ENCODE measurements around the gene TWNK. TPM values are rescaled to one million over a fixed set of nuclear protein-coding genes. Genes with fewer than 3 reads are reported as not detected.
A peak's percentile ranks its signal among the peaks of the same experiment; 100 is the strongest.

Gene TWNK
- total and polyA plus RNA-seq, 11 donors = 4.7 to 9.5 (median 5.8) TPM

GRCh38 chr10:101000915-101001658 lies 13.7 kb downstream of the TWNK start:
- Histone ChIP-seq H3K27me3 (no peaks in the 10 kb centered on the region), H3K36me3 (peaks cover 4 to 39% (median 37%) of the 10 kb centered on the region in 9 donors), H3K4me3 (peak overlapping the region; percentile 62 to 99 (median 89)), H3K27ac (peak overlapping the region; percentile 93 to 100 (median 100)), H3K4me1 (peaks cover 8 to 84% (median 57%) of the 10 kb centered on the region in 12 donors), H3K9me3 (no peaks in the 10 kb centered on the region)
- WGBS, 4 donors = 8 to 25% (median 16%) methylated on average over 12 of the region's 12 CpGs
- intact Hi-C loops (cut with DNase I) = no loop called here
- TF ChIP-seq POLR2A (IDR thresholded peaks at IDR 0.05) (peak; percentile 34 to 75), CTCF (IDR thresholded peaks at IDR 0.05) (peak in 1 of 12 donors; percentile 27)
- DNase-seq (peak; percentile 90 to 96 (median 95)), ATAC-seq (peak; percentile 41 to 69 (median 48))

- Histone ChIP-seq H3K4me1 (peaks cover 8 to 82% (median 54%) of the 10 kb centered on the region in 12 donors), H3K4me3 (peak overlapping the region in 11 of 12 donors; percentile 15 to 99 (median 88))
Measured at GRCh38 chr10:101001659-101002035, 14.3 kb downstream of the TWNK start.

GRCh38 chr10:101002456-101002855 lies 15.1 kb downstream of the TWNK start:
- intact Hi-C loops (cut with DNase I) = no loop called here
- Histone ChIP-seq H3K4me3 (peak overlapping the region in 1 of 12 donors; percentile 99), H3K36me3 (peaks cover 6 to 52% (median 50%) of the 10 kb centered on the region in 9 donors), H3K4me1 (peaks cover 8 to 83% (median 58%) of the 10 kb centered on the region in 12 donors), H3K9me3 (no peaks in the 10 kb centered on the region), H3K27ac (peak overlapping the region in 11 of 12 donors; percentile 93 to 100 (median 100)), H3K27me3 (no peaks in the 10 kb centered on the region)
- ATAC-seq (no peak), DNase-seq (peak in 1 of 5 donors; percentile 43)
- 53 to 75% (median 62%) methylated on average over 8 to 11 of the region's 11 CpGs for WGBS, 4 donors
- TF ChIP-seq CTCF (IDR thresholded peaks at IDR 0.05) (no peak), POLR2A (IDR thresholded peaks at IDR 0.05) (no peak)

More at GRCh38 chr10:101001659-101002035, 14.3 kb downstream of the TWNK start:
- Histone ChIP-seq H3K9me3 (no peaks in the 10 kb centered on the region), H3K27ac (peak overlapping the region; percentile 14 to 100 (median 100)), H3K36me3 (peaks cover 6 to 44% (median 42%) of the 10 kb centered on the region in 9 donors), H3K27me3 (no peaks in the 10 kb centered on the region)
- no peak for ATAC-seq
- intact Hi-C loops (cut with DNase I) = no loop called here
- DNase-seq = no peak
- TF ChIP-seq POLR2A (IDR thresholded peaks at IDR 0.05) (no peak), CTCF (IDR thresholded peaks at IDR 0.05) (no peak)
- 42 to 56% (median 50%) methylated on average over 5 of the region's 5 CpGs for whole genome bisulfite sequencing, 4 donors

GRCh38 chr10:101003639-101004206 lies 16.4 kb downstream of the TWNK start:
- TF ChIP-seq CTCF (IDR thresholded peaks at IDR 0.05) = no peak
- no peak for TF ChIP-seq POLR2A (IDR thresholded peaks at IDR 0.05)
- ATAC-seq (no peak), DNase-seq (peak in 1 of 5 donors; percentile 54)
- Histone ChIP-seq H3K9me3 (no peaks in the 10 kb centered on the region), H3K4me1 (peaks cover 8 to 82% (median 57%) of the 10 kb centered on the region in 12 donors), H3K36me3 (peaks cover 6 to 52% (median 50%) of the 10 kb centered on the region in 9 donors), H3K4me3 (no peak overlapping the region), H3K27me3 (no peaks in the 10 kb centered on the region), H3K27ac (peak overlapping the region in 3 of 12 donors; percentile 14 to 100 (median 82))
- 88 to 94% (median 93%) methylated on average over 12 to 18 of the region's 18 CpGs for WGBS, 4 donors
- intact Hi-C loops (cut with DNase I) = no loop called here

Measured in heart left ventricle (tissue), 16 donors.